WTC11 (cell line): ENCODE data around the gene THSD7B. TPM values are rescaled to one million over a fixed set of nuclear protein-coding genes. Genes with fewer than 3 reads are reported as not detected.

Experiments
- ATAC-seq: fragments of 200-7000 bp; cut with Tn5 transposase; 2 replicates; pipeline ENCODE4 v1.10.0; 2021; ENCODE audit warnings: mild to moderate bottlenecking, moderate library complexity
- CTCF ChIA-PET: fragments of 300-600 bp; sonication (Branson Sonifier 250); formaldehyde crosslinking; loops from one replicate; lab custom pipeline; 2021; ENCODE audit warnings: antibody characterized with exemption; lab: Charles Lee
- POLR2A ChIA-PET: fragments of 350-600 bp; sonication (Branson Sonifier 250); formaldehyde crosslinking; loops from one replicate; lab custom pipeline; 2021; ENCODE audit warnings: antibody characterized with exemption; lab: Charles Lee
- DNase-seq: peaks from one replicate; pipeline ENCODE4 v3.0.0; 2021; ENCODE audit warnings: low spot score
- H3K27ac Mint-ChIP-seq: 2 replicates; pipeline ENCODE4 v1.8.0; 2021; ENCODE audit warnings: mixed read lengths
- H3K27me3 Mint-ChIP-seq: 2 replicates; pipeline ENCODE4 v1.8.0; 2021; ENCODE audit warnings: low read depth, mild to moderate bottlenecking, moderate library complexity, mixed read lengths
- H3K36me3 Mint-ChIP-seq: 2 replicates; pipeline ENCODE4 v1.8.0; 2021; ENCODE audit warnings: mixed read lengths
- H3K4me1 Mint-ChIP-seq: 2 replicates; pipeline ENCODE4 v1.8.0; 2022; ENCODE audit warnings: mixed read lengths
- H3K4me3 Mint-ChIP-seq: 2 replicates; pipeline ENCODE4 v1.8.0; 2021; ENCODE audit warnings: mild to moderate bottlenecking, moderate library complexity, mixed read lengths
- H3K9me3 Mint-ChIP-seq: 2 replicates; pipeline ENCODE4 v1.8.0; 2021; ENCODE audit warnings: mixed read lengths
- AR ChIP-seq: fragments of 250-450 bp; sonication (Bioruptor Pico); IDR thresholded peaks from 2 replicates; pipeline ENCODE4 v1.9.0; 2021; ENCODE audit warnings: mild to moderate bottlenecking
- CDX4 ChIP-seq: fragments of 250-450 bp; sonication (Bioruptor Pico); IDR thresholded peaks from 2 replicates; pipeline ENCODE4 v1.9.0; 2021; ENCODE audit warnings: moderate library complexity, mild to moderate bottlenecking, inconsistent platforms, borderline replicate concordance
- JAZF1 ChIP-seq: fragments of 250-450 bp; sonication (Bioruptor Pico); IDR thresholded peaks from 2 replicates; pipeline ENCODE4 v1.9.0; 2021; ENCODE audit warnings: moderate library complexity, mild to moderate bottlenecking, inconsistent platforms
- MAX ChIP-seq: sonication (generic); formaldehyde crosslinking; IDR thresholded peaks from 2 replicates; pipeline ENCODE4 v1.8.0; 2022; ENCODE audit warnings: mild to moderate bottlenecking, missing genetic modification reagents
- MXD4 ChIP-seq: fragments of 250-450 bp; sonication (Bioruptor Pico); IDR thresholded peaks from 2 replicates; pipeline ENCODE4 v1.8.0; 2021; ENCODE audit warnings: mild to moderate bottlenecking, moderate library complexity, borderline replicate concordance
- NFATC4 ChIP-seq: fragments of 250-450 bp; sonication (Bioruptor Pico); IDR thresholded peaks from 2 replicates; pipeline ENCODE4 v1.9.0; 2021; ENCODE audit warnings: mild to moderate bottlenecking
- RELA ChIP-seq: sonication (generic); formaldehyde crosslinking; IDR thresholded peaks from 2 replicates; pipeline ENCODE4 v1.8.1; 2022; ENCODE audit warnings: missing genetic modification reagents, mild to moderate bottlenecking, borderline replicate concordance
- ZNF219 ChIP-seq: sonication (generic); formaldehyde crosslinking; IDR thresholded peaks from 2 replicates; pipeline ENCODE4 v1.8.0; 2023; ENCODE audit warnings: missing genetic modification reagents, mild to moderate bottlenecking, borderline replicate concordance
- ZNF396 ChIP-seq: fragments of 250-450 bp; sonication (Bioruptor Pico); IDR thresholded peaks from 2 replicates; pipeline ENCODE4 v1.8.0; 2021; ENCODE audit warnings: mild to moderate bottlenecking, moderate library complexity, borderline replicate concordance
- ZNF416 ChIP-seq: fragments of 250-450 bp; sonication (Bioruptor Pico); IDR thresholded peaks from 2 replicates; pipeline ENCODE4 v1.9.0; 2021; ENCODE audit warnings: mild to moderate bottlenecking, inconsistent platforms
- ZNF671 ChIP-seq: fragments of 250-450 bp; sonication (Bioruptor Pico); IDR thresholded peaks from 2 replicates; pipeline ENCODE4 v1.8.0; 2021; ENCODE audit warnings: mild to moderate bottlenecking
- total RNA-seq: library from RNA; stranded (reverse); gene quantifications from 3 replicates; pipeline ENCODE4 v1.2.3, GENCODE V29; 2021
- TF ChIP-seq, protein P1 (sequence below): sonication (generic); formaldehyde crosslinking; IDR thresholded peaks from 2 replicates; pipeline ENCODE4 v1.8.1; 2023; ENCODE audit warnings: mild to moderate bottlenecking, missing genetic modification reagents
- TF ChIP-seq, protein P2 (sequence below): fragments of 200-600 bp; IDR thresholded peaks from 2 replicates; pipeline ENCODE4 v1.8.0; 2022; ENCODE audit warnings: antibody characterized with exemption
- TF ChIP-seq, protein P3 (sequence below): sonication (generic); formaldehyde crosslinking; IDR thresholded peaks from 2 replicates; pipeline ENCODE4 v1.8.1; 2023; ENCODE audit warnings: mild to moderate bottlenecking, missing genetic modification reagents, borderline replicate concordance
- TF ChIP-seq, protein P4 (sequence below): sonication (generic); formaldehyde crosslinking; IDR thresholded peaks from 2 replicates; pipeline ENCODE4 v1.8.1; 2023; ENCODE audit warnings: mild to moderate bottlenecking, missing genetic modification reagents, moderate library complexity

Gene THSD7B
- total RNA-seq, 1 experiment from 2014 or later, result 2.9 TPM

DNA sequence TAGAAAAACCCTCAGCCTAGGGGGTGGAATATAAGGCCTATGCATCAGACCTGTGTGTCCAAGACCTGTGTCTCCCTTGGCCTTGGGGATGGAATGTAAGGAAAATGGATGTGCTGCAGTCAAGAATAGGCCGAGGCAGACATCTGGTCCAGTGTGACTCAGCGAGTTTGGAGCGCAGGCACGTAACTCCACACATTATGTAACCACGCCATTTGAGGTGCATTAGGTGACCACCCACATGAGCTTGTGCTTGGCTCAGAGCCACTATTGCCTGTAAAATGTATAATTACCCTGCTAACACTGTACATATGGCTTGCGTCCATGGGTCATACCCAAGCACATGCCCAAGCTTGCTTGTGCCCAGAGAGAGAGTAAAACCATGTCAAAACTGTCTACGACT lies 618.0 kb downstream of the THSD7B start:
- Mint-ChIP-seq H3K4me3 (no peak overlapping the region), H3K27me3 (no peaks in the 10 kb centered on the region), H3K36me3 (peaks cover 31% of the 10 kb centered on the region), H3K4me1 (peaks cover 15% of the 10 kb centered on the region), H3K27ac (no peak overlapping the region), H3K9me3 (peaks cover 52% of the 10 kb centered on the region)
- ChIA-PET POLR2A (no interaction called here), CTCF (no interaction called here)
- ATAC-seq, result no peak
- DNase-seq, result no peak
- TF ChIP-seq RELA (CRISPR knock-in tag), result no peak
- TF ChIP-seq, protein P1, sequence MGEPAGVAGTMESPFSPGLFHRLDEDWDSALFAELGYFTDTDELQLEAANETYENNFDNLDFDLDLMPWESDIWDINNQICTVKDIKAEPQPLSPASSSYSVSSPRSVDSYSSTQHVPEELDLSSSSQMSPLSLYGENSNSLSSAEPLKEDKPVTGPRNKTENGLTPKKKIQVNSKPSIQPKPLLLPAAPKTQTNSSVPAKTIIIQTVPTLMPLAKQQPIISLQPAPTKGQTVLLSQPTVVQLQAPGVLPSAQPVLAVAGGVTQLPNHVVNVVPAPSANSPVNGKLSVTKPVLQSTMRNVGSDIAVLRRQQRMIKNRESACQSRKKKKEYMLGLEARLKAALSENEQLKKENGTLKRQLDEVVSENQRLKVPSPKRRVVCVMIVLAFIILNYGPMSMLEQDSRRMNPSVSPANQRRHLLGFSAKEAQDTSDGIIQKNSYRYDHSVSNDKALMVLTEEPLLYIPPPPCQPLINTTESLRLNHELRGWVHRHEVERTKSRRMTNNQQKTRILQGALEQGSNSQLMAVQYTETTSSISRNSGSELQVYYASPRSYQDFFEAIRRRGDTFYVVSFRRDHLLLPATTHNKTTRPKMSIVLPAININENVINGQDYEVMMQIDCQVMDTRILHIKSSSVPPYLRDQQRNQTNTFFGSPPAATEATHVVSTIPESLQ (CRISPR knock-in tag), result no peak
- TF ChIP-seq, protein P2, sequence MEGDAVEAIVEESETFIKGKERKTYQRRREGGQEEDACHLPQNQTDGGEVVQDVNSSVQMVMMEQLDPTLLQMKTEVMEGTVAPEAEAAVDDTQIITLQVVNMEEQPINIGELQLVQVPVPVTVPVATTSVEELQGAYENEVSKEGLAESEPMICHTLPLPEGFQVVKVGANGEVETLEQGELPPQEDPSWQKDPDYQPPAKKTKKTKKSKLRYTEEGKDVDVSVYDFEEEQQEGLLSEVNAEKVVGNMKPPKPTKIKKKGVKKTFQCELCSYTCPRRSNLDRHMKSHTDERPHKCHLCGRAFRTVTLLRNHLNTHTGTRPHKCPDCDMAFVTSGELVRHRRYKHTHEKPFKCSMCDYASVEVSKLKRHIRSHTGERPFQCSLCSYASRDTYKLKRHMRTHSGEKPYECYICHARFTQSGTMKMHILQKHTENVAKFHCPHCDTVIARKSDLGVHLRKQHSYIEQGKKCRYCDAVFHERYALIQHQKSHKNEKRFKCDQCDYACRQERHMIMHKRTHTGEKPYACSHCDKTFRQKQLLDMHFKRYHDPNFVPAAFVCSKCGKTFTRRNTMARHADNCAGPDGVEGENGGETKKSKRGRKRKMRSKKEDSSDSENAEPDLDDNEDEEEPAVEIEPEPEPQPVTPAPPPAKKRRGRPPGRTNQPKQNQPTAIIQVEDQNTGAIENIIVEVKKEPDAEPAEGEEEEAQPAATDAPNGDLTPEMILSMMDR, result no peak
- TF ChIP-seq MAX (CRISPR knock-in tag), result no peak
- TF ChIP-seq ZNF671 (CRISPR knock-in tag), result no peak
- no peak for TF ChIP-seq JAZF1 (CRISPR knock-in tag)
- TF ChIP-seq NFATC4, result no peak
- TF ChIP-seq CDX4 (CRISPR knock-in tag), result no peak
- no peak for TF ChIP-seq ZNF219
- no peak for TF ChIP-seq MXD4 (CRISPR knock-in tag)
- TF ChIP-seq AR (CRISPR knock-in tag), result no peak
- TF ChIP-seq ZNF396 (CRISPR knock-in tag), result no peak

GRCh38 chr2:137387044-137387443 lies 621.7 kb downstream of the THSD7B start:
- TF ChIP-seq, protein P3, sequence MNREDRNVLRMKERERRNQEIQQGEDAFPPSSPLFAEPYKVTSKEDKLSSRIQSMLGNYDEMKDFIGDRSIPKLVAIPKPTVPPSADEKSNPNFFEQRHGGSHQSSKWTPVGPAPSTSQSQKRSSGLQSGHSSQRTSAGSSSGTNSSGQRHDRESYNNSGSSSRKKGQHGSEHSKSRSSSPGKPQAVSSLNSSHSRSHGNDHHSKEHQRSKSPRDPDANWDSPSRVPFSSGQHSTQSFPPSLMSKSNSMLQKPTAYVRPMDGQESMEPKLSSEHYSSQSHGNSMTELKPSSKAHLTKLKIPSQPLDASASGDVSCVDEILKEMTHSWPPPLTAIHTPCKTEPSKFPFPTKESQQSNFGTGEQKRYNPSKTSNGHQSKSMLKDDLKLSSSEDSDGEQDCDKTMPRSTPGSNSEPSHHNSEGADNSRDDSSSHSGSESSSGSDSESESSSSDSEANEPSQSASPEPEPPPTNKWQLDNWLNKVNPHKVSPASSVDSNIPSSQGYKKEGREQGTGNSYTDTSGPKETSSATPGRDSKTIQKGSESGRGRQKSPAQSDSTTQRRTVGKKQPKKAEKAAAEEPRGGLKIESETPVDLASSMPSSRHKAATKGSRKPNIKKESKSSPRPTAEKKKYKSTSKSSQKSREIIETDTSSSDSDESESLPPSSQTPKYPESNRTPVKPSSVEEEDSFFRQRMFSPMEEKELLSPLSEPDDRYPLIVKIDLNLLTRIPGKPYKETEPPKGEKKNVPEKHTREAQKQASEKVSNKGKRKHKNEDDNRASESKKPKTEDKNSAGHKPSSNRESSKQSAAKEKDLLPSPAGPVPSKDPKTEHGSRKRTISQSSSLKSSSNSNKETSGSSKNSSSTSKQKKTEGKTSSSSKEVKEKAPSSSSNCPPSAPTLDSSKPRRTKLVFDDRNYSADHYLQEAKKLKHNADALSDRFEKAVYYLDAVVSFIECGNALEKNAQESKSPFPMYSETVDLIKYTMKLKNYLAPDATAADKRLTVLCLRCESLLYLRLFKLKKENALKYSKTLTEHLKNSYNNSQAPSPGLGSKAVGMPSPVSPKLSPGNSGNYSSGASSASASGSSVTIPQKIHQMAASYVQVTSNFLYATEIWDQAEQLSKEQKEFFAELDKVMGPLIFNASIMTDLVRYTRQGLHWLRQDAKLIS (CRISPR knock-in tag), result no peak
- TF ChIP-seq JAZF1 (CRISPR knock-in tag) (no peak), ZNF416 (CRISPR knock-in tag) (no peak)
- TF ChIP-seq, protein P4, sequence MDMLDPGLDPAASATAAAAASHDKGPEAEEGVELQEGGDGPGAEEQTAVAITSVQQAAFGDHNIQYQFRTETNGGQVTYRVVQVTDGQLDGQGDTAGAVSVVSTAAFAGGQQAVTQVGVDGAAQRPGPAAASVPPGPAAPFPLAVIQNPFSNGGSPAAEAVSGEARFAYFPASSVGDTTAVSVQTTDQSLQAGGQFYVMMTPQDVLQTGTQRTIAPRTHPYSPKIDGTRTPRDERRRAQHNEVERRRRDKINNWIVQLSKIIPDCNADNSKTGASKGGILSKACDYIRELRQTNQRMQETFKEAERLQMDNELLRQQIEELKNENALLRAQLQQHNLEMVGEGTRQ (CRISPR knock-in tag), result no peak
- H3K27ac Mint-ChIP-seq, result peak overlapping the region; percentile 44; the same call in 1 of the 2 replicates
- peaks cover 25% of the 10 kb centered on the region for H3K36me3 Mint-ChIP-seq
- DNase-seq (no peak), ATAC-seq (no peak)
- ChIA-PET POLR2A (no interaction called here), CTCF (no interaction called here)
- peaks cover 33% of the 10 kb centered on the region for H3K9me3 Mint-ChIP-seq
- H3K4me1 Mint-ChIP-seq, result peaks cover 12% of the 10 kb centered on the region
- H3K4me3 Mint-ChIP-seq, result no peak overlapping the region
- H3K27me3 Mint-ChIP-seq, result no peaks in the 10 kb centered on the region
